ENCODE measurements around the gene GSX1. TPM values are rescaled to one million over a fixed set of nuclear protein-coding genes. Genes with fewer than 3 reads are reported as not detected.
"Not testable (repeated sequence)": the region's sequence is repeated elsewhere in the genome, so short reads cannot be mapped to it uniquely, and the experiment has no call there.

The GSX1 gene
- total RNA-seq, result not detected in 3 replicates

DNA sequence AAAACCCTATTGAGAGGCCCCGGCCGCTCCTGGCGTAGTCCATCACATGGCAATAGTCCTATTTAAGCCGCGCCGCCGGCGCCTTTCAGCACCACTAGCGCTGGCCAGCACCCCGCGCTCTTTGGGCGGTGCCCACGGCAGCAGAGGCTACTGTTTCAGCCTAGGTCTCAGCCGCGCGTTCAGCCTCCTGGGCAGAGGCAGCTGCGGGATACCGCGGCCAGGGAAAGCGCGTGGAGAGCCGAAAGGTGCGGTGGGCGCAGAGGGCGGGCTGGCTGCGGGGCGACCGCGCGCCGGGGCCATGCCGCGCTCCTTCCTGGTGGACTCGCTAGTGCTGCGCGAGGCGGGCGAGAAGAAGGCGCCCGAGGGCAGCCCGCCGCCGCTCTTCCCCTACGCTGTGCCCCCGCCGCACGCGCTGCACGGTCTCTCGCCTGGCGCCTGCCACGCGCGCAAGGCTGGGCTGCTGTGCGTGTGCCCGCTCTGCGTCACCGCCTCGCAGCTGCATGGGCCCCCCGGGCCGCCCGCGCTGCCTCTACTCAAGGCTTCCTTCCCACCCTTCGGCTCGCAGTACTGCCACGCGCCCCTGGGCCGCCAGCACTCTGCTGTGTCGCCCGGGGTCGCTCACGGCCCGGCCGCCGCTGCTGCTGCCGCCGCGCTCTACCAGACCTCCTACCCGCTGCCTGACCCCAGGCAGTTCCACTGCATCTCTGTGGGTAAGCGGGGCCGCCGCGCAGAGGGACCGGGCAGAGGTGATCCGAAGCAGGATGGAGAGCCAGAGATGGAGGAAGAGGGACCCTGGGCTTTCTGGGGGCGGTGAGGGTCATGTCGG, at the start of gene GSX1:
GSX1 (plus strand) TSS at position 91 of the 826 bp plus-strand sequence; CDS start at position 299, 208 bp downstream.
- Mint-ChIP-seq H3K4me1 (no peaks in the 10 kb centered on the region), H3K27ac (no peak within 1 kb of the TSS), H3K36me3 (no peaks in the 10 kb centered on the region), H3K9me3 (no peaks in the 10 kb centered on the region), H3K27me3 (ENCODE audit: low read depth) (peaks cover 95% of the 10 kb centered on the region), H3K4me3 (no peak within 1 kb of the TSS)
- DNase-seq (ENCODE audit: low spot score in 2 of 2, unreplicated experiment in 2 of 2), result peak; percentile 68 to 84
- TF ChIP-seq, protein P1, sequence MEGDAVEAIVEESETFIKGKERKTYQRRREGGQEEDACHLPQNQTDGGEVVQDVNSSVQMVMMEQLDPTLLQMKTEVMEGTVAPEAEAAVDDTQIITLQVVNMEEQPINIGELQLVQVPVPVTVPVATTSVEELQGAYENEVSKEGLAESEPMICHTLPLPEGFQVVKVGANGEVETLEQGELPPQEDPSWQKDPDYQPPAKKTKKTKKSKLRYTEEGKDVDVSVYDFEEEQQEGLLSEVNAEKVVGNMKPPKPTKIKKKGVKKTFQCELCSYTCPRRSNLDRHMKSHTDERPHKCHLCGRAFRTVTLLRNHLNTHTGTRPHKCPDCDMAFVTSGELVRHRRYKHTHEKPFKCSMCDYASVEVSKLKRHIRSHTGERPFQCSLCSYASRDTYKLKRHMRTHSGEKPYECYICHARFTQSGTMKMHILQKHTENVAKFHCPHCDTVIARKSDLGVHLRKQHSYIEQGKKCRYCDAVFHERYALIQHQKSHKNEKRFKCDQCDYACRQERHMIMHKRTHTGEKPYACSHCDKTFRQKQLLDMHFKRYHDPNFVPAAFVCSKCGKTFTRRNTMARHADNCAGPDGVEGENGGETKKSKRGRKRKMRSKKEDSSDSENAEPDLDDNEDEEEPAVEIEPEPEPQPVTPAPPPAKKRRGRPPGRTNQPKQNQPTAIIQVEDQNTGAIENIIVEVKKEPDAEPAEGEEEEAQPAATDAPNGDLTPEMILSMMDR (IDR thresholded peaks at IDR 0.05; ENCODE audit: unreplicated experiment), result no peak

DNA sequence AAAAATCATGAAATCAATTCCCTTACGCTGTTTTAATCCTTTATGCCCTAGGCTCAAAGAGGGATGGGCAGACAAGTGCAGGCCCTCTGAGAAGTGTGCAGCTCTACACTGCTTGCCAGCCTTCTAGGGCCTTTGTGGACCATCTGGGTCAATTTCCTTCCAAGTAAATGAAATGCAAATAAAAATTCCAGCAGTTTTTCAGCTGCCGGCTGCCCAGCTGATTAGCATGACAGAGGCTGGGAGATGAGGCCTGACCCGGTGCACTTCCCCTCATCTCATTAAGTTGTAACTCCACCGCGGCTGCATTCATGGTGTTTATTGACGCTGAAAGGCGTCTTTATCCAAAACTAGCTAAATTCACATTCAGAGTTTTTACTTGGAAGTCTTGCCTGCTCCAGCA, 47.5 kb upstream of the GSX1 start:
- TF ChIP-seq, protein P1 (IDR thresholded peaks at IDR 0.05; ENCODE audit: unreplicated experiment), result no peak

DNA sequence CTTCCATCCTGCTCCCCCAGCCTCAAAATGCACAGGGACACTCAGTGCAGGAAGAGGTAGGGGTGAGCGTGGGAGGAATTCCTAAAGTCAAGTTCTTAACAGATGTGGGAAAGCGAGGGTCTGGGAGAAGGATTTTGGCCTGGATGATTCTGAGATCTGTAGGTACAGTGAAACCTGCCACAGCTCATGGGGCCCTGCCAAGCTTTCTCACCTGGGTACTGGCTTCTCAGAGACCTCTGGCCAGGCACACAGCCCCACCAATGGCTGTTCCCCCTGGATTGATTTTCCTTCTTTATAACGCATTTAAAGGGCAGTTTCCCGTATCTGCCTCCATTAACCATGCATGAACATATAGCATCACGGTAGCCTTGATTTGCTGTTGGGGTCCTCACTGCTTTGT, 47.0 kb upstream of the GSX1 start:
- TF ChIP-seq, protein P1 (IDR thresholded peaks at IDR 0.05; ENCODE audit: unreplicated experiment), result no peak
- H3K9me3 Mint-ChIP-seq, result peaks cover 10% of the 10 kb centered on the region
- DNase-seq (ENCODE audit: low spot score in 2 of 2, unreplicated experiment in 2 of 2), result no peak
- no peaks in the 10 kb centered on the region for H3K4me1 Mint-ChIP-seq
- H3K4me3 Mint-ChIP-seq, result no peak overlapping the region
- no peak overlapping the region for H3K27ac Mint-ChIP-seq
- peaks cover 49% of the 10 kb centered on the region for H3K27me3 Mint-ChIP-seq (ENCODE audit: low read depth)
- H3K36me3 Mint-ChIP-seq, result no peaks in the 10 kb centered on the region

More for the DNA sequence above, 47.5 kb upstream of the GSX1 start:
- no peaks in the 10 kb centered on the region for H3K4me1 Mint-ChIP-seq
- peaks cover 52% of the 10 kb centered on the region for H3K27me3 Mint-ChIP-seq (ENCODE audit: low read depth)
- H3K4me3 Mint-ChIP-seq, result no peak overlapping the region
- DNase-seq (ENCODE audit: low spot score in 2 of 2, unreplicated experiment in 2 of 2), result no peak
- H3K9me3 Mint-ChIP-seq, result peaks cover 10% of the 10 kb centered on the region
- H3K36me3 Mint-ChIP-seq, result no peaks in the 10 kb centered on the region
- no peak overlapping the region for H3K27ac Mint-ChIP-seq

DNA sequence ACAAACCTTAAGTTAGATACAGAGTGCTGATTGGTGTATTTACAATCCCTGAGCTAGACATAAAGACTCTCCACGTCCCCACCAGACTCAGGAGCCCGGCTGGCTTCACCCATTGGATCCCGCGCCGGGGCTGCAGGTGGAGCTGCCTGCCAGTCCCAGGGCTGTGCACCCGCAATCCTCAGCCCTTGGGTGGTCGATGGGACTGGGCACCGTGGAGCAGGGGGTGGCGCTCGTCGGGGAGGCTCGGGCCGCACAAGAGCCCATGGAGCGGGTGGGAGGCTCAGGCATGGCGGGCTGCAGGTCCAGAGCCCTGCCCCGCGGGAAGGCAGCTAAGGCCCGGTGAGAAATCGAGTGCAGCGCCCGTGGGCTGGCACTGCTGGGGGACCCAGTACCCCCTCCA, 44.1 kb upstream of the GSX1 start:
- H3K27me3 Mint-ChIP-seq (ENCODE audit: low read depth), result peaks cover 56% of the 10 kb centered on the region
- H3K36me3 Mint-ChIP-seq; H3K4me1 Mint-ChIP-seq; H3K9me3 Mint-ChIP-seq; H3K27ac Mint-ChIP-seq; H3K4me3 Mint-ChIP-seq; DNase-seq (ENCODE audit: low spot score in 2 of 2, unreplicated experiment in 2 of 2): not testable (repeated sequence)

DNA sequence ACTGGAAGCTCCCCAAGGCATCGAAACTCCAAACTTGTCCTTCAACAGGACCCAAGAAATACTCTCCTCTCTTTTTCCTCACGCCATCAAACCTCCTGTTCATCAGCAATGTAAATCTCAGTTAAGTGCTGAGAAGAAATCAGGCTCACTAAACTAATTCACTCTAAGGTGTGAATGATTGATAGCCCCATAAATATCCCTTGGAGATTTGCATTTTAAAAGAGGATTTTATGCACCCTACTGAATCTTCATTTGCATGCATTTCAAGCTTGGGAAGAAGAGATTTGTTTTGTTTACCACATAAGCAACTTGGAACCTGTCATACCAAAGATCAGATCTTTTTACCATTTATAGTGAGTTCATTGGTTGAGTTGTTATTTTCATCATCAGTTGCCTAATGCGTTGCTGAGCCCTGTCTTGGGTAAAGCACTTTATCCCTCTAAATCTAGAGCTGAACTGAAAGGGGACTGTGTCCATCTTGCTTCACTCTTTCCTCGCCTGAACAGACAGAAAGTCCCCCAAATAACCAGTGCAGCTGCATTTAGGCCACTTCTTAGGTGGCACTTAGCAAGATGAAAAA, 40.2 kb upstream of the GSX1 start:
- H3K36me3 Mint-ChIP-seq, result no peaks in the 10 kb centered on the region
- H3K4me1 Mint-ChIP-seq, result no peaks in the 10 kb centered on the region
- TF ChIP-seq, protein P1 (IDR thresholded peaks at IDR 0.05; ENCODE audit: unreplicated experiment), result no peak
- H3K9me3 Mint-ChIP-seq, result peaks cover 10% of the 10 kb centered on the region
- H3K27me3 Mint-ChIP-seq (ENCODE audit: low read depth), result peaks cover 41% of the 10 kb centered on the region
- DNase-seq (ENCODE audit: low spot score in 2 of 2, unreplicated experiment in 2 of 2), result no peak
- no peak overlapping the region for H3K4me3 Mint-ChIP-seq
- H3K27ac Mint-ChIP-seq, result no peak overlapping the region

DNA sequence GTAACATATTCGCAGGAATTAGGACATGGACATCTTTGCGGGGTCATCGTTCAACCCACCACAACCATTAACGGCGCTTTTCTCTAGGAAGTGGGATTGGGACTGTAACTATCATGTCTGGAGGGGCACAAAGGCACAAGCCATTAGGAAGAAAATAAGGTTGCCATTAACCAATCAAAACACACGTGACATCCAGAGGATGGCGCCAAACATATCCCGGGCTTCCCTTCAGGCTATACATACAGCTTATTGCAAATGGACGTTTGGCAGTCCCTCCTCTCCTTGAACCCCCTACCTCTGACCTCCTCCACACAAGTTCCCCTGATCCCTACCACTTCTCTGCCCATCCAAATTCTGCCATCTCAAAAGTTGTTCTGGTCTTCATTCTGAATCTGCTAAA, 26.6 kb upstream of the GSX1 start:
- TF ChIP-seq, protein P1 (IDR thresholded peaks at IDR 0.05; ENCODE audit: unreplicated experiment), result no peak
- Mint-ChIP-seq H3K9me3 (no peaks in the 10 kb centered on the region), H3K27ac (no peak overlapping the region), H3K27me3 (ENCODE audit: low read depth) (peaks cover 58% of the 10 kb centered on the region), H3K4me1 (no peaks in the 10 kb centered on the region), H3K36me3 (no peaks in the 10 kb centered on the region), H3K4me3 (no peak overlapping the region)
- DNase-seq (ENCODE audit: low spot score in 2 of 2, unreplicated experiment in 2 of 2), result no peak

Measured in mesothelial cell of epicardium (in vitro differentiated cells).